Measurements from ENCODE around the gene PPP3CA.

The PPP3CA gene

GRCh38 chr4:101279377-101279871 is 67.9 kb downstream of the PPP3CA start:
- no peak for TF ChIP-seq CTCF (IDR thresholded peaks at IDR 0.05)

GRCh38 chr4:101277671-101278070 is 69.7 kb downstream of the PPP3CA start:
- TF ChIP-seq CTCF (IDR thresholded peaks at IDR 0.05) = no peak

GRCh38 chr4:101276661-101277060 is 70.7 kb downstream of the PPP3CA start:
- TF ChIP-seq CTCF (IDR thresholded peaks at IDR 0.05) = no peak

- no peak for TF ChIP-seq CTCF (IDR thresholded peaks at IDR 0.05)
Measured at GRCh38 chr4:101274888-101275752, 72.2 kb downstream of the PPP3CA start.

- no peak for TF ChIP-seq CTCF (IDR thresholded peaks at IDR 0.05)
Measured at GRCh38 chr4:101271516-101271915, 75.8 kb downstream of the PPP3CA start.

- no peak for TF ChIP-seq CTCF (IDR thresholded peaks at IDR 0.05)
Measured at GRCh38 chr4:101269682-101270081, 77.6 kb downstream of the PPP3CA start.

GRCh38 chr4:101265816-101266172 is 81.5 kb downstream of the PPP3CA start:
- no peak for TF ChIP-seq CTCF (IDR thresholded peaks at IDR 0.05)
